IPS-18c (cell line): ENCODE measurements around the gene PCSK5.

Experiments used
- H3K4me3 ChIP-seq: 2 replicates; pipeline ENCODE4 v1.7.0; 2013; ENCODE audit warnings: low read depth, mild to moderate bottlenecking, low read length, moderate library complexity; ENCODE audit not compliant: insufficient read depth
- H3K9me3 ChIP-seq: one replicate; pipeline ENCODE4 v1.6.1; 2013; ENCODE audit warnings: mild to moderate bottlenecking, low read length, moderate library complexity; ENCODE audit not compliant: control insufficient read depth, insufficient read depth

PCSK5 gene

GRCh38 chr9:75975071-75975470, 84.6 kb downstream of the PCSK5 start:
- Histone ChIP-seq H3K9me3 (no peaks in the 10 kb centered on the region), H3K4me3 (no peak overlapping the region)

- Histone ChIP-seq H3K9me3 (no peaks in the 10 kb centered on the region), H3K4me3 (no peak overlapping the region)
Measured at GRCh38 chr9:75976549-75976948, 86.1 kb downstream of the PCSK5 start.

- no peaks in the 10 kb centered on the region for H3K9me3 ChIP-seq
- no peak overlapping the region for H3K4me3 ChIP-seq
Measured at GRCh38 chr9:75979362-75979761, 88.9 kb downstream of the PCSK5 start.

- no peaks in the 10 kb centered on the region for H3K9me3 ChIP-seq
Measured at GRCh38 chr9:75983319-75984045, 93.0 kb downstream of the PCSK5 start.

GRCh38 chr9:75985515-75985914, 95.0 kb downstream of the PCSK5 start:
- Histone ChIP-seq H3K9me3 (no peaks in the 10 kb centered on the region), H3K4me3 (no peak overlapping the region)

More at GRCh38 chr9:75983319-75984045, 93.0 kb downstream of the PCSK5 start:
- no peak overlapping the region for H3K4me3 ChIP-seq

- Histone ChIP-seq H3K9me3 (no peaks in the 10 kb centered on the region), H3K4me3 (no peak overlapping the region)
Measured at GRCh38 chr9:75988663-75989062, 98.2 kb downstream of the PCSK5 start.

GRCh38 chr9:75990156-75990555, 99.7 kb downstream of the PCSK5 start:
- Histone ChIP-seq H3K9me3 (no peaks in the 10 kb centered on the region), H3K4me3 (no peak overlapping the region)

- H3K4me3 ChIP-seq = no peak overlapping the region
Measured at GRCh38 chr9:75990576-75991304, 100.3 kb downstream of the PCSK5 start.

GRCh38 chr9:75992482-75993206, 102.2 kb downstream of the PCSK5 start:
- no peak overlapping the region for H3K4me3 ChIP-seq
- H3K9me3 ChIP-seq = no peaks in the 10 kb centered on the region

More at GRCh38 chr9:75990576-75991304, 100.3 kb downstream of the PCSK5 start:
- no peaks in the 10 kb centered on the region for H3K9me3 ChIP-seq

GRCh38 chr9:75993434-75993833, 103.0 kb downstream of the PCSK5 start:
- Histone ChIP-seq H3K9me3 (peaks cover 2% of the 10 kb centered on the region), H3K4me3 (no peak overlapping the region)

GRCh38 chr9:75995066-75995465, 104.6 kb downstream of the PCSK5 start:
- no peak overlapping the region for H3K4me3 ChIP-seq
- peaks cover 2% of the 10 kb centered on the region for H3K9me3 ChIP-seq

- no peak overlapping the region for H3K4me3 ChIP-seq
Measured at GRCh38 chr9:75996726-75997125, 106.3 kb downstream of the PCSK5 start.

GRCh38 chr9:75997206-75997605, 106.7 kb downstream of the PCSK5 start:
- no peak overlapping the region for H3K4me3 ChIP-seq
- H3K9me3 ChIP-seq = peaks cover 2% of the 10 kb centered on the region

More at GRCh38 chr9:75996726-75997125, 106.3 kb downstream of the PCSK5 start:
- H3K9me3 ChIP-seq = peaks cover 2% of the 10 kb centered on the region

GRCh38 chr9:75998096-75998780, 107.8 kb downstream of the PCSK5 start:
- H3K9me3 ChIP-seq = peaks cover 2% of the 10 kb centered on the region
- no peak overlapping the region for H3K4me3 ChIP-seq

- H3K4me3 ChIP-seq = no peak overlapping the region
- H3K9me3 ChIP-seq = peaks cover 2% of the 10 kb centered on the region
Measured at GRCh38 chr9:76001459-76001858, 111.0 kb downstream of the PCSK5 start.

GRCh38 chr9:76003041-76003440, 112.6 kb downstream of the PCSK5 start:
- Histone ChIP-seq H3K9me3 (peaks cover under 1% of the 10 kb centered on the region), H3K4me3 (no peak overlapping the region)

GRCh38 chr9:76004526-76004925, 114.1 kb downstream of the PCSK5 start:
- H3K9me3 ChIP-seq = no peaks in the 10 kb centered on the region
- no peak overlapping the region for H3K4me3 ChIP-seq
